ENCODE results near the gene PTPN4.

DNA sequence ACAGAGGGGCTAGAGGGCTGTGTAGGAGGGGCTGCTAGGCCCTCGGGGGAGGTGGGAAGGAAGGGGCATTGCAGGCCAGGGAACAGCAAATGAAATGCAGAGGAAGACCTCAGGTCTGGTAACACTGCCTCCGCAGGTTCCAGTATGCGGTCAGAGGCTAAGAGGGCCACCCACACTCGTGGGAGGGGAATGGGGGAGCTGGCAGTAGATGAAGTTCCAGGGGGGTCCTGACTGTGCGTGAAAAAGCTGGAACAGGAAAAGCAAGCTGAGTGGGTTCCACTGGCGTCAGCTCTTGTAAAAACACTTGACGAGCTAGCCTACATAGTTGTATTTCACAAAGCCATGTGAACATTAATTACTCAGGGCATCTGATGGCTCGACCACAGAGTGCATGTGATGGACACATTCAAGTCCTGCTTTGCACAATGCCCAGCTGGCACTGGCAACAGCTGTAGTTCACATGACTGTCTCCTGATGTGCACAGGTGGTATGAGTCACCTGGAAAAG is 29.0 kb upstream of the PTPN4 start:
- TF ChIP-seq, protein P1, sequence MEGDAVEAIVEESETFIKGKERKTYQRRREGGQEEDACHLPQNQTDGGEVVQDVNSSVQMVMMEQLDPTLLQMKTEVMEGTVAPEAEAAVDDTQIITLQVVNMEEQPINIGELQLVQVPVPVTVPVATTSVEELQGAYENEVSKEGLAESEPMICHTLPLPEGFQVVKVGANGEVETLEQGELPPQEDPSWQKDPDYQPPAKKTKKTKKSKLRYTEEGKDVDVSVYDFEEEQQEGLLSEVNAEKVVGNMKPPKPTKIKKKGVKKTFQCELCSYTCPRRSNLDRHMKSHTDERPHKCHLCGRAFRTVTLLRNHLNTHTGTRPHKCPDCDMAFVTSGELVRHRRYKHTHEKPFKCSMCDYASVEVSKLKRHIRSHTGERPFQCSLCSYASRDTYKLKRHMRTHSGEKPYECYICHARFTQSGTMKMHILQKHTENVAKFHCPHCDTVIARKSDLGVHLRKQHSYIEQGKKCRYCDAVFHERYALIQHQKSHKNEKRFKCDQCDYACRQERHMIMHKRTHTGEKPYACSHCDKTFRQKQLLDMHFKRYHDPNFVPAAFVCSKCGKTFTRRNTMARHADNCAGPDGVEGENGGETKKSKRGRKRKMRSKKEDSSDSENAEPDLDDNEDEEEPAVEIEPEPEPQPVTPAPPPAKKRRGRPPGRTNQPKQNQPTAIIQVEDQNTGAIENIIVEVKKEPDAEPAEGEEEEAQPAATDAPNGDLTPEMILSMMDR (conservative IDR thresholded peaks at IDR 0.05): no peak
- TF ChIP-seq ZFX (IDR thresholded peaks at IDR 0.05): no peak
